GM18505 (cell line): ENCODE results near the gene SULT1A2.
"Not testable (repeated sequence)": the region's sequence is repeated elsewhere in the genome, so short reads cannot be mapped to it uniquely, and the experiment has no call there.

Experiments
- ATAC-seq: cut with Tn5 transposase; IDR thresholded peaks from one replicate; pipeline ENCODE4 v1.9.1; 2021; ENCODE audit not compliant: unreplicated experiment
- POLR2A ChIP-seq: IDR thresholded peaks from 4 replicates; pipeline ENCODE4 v1.6.1; 2011; ENCODE audit warnings: borderline replicate concordance; ENCODE audit not compliant: insufficient read depth, insufficient read length; ENCODE audit errors: extremely low read depth

Gene SULT1A2

DNA sequence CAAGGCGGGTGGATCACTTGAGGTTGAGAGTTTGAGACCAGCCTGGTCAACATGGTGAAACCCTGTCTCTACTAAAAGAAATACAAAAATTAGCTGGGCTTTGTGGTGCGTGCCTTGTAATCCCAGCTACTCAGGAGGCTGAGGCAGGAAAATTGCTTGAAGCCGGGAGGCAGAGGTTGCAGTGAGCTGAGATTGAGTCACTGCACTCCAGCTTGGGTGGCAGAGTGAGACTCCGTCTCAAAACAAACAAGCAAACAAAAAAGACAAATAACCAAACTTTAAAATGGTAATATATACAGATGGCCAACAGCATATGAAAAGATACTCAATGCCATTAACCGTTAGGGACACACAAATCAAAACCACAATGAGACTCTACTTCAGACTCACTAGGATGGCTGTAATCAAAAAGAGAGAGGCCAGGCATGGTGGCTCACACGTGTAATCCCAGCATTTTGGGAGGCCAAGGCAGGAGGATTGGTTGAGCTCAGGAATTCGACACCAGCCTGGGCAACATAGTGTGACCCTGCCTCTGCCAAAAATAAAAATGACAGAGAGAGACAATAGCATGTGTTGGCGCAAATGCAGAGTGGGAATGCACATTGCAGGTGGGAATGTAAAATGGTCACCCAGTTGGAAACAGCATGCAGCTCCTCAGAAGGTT, 21.3 kb downstream of the SULT1A2 start:
- no peak for TF ChIP-seq POLR2A
- ATAC-seq, result no peak

GRCh38 chr16:28574925-28575324, 21.9 kb downstream of the SULT1A2 start:
- no peak for TF ChIP-seq POLR2A

DNA sequence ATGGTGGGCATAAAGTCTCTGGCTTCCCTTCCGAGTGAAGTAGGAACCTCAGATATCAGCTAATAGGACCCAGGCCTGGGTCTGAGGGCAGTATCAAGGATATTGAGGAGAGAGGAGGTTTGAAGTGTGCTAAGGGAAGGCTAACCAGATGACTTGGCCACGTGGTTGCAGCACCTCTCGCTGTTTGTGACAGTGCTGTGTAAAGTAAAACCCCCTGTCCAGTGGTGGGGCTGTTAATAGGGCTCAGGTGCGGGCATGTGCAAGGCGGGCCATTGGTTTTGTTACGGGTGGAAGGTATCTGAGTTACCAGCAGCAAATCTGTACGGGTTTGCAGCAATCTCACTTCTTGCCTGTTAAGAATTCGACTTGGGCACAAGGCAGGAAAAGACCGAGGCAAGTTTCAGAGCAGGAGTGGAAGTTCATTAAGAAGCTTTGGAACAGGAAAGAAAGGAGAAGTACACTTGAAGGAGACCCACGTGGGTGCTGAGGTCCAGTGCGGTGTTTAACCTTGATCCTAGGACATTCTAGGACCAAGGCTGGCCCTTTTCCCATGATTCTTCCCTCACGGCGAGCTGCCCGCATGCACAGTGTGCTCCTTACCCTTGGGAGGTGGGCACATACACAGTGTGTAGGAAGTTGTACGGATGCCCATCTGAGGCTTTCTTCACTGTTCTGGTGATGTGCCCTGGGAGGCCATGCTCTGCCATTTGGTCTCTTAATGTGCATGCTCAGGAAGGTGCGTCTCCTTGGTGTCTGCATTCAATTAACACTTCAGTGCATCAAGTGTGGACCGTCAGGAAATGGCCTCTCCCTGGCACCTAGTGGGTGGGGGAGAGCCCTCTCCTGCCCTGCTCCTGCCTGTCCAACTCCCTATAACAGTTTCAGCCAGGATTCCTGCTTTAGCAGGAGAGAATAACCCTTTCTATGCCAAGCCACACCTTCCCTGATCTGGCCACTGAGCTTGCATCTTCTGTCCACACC, 22.8 kb downstream of the SULT1A2 start:
- ATAC-seq, result no peak
- TF ChIP-seq POLR2A, result no peak

More at GRCh38 chr16:28574925-28575324, 21.9 kb downstream of the SULT1A2 start:
- no peak for ATAC-seq

- no peak for ATAC-seq
- no peak for TF ChIP-seq POLR2A
Observed at GRCh38 chr16:28572696-28573510, 23.9 kb downstream of the SULT1A2 start.

DNA sequence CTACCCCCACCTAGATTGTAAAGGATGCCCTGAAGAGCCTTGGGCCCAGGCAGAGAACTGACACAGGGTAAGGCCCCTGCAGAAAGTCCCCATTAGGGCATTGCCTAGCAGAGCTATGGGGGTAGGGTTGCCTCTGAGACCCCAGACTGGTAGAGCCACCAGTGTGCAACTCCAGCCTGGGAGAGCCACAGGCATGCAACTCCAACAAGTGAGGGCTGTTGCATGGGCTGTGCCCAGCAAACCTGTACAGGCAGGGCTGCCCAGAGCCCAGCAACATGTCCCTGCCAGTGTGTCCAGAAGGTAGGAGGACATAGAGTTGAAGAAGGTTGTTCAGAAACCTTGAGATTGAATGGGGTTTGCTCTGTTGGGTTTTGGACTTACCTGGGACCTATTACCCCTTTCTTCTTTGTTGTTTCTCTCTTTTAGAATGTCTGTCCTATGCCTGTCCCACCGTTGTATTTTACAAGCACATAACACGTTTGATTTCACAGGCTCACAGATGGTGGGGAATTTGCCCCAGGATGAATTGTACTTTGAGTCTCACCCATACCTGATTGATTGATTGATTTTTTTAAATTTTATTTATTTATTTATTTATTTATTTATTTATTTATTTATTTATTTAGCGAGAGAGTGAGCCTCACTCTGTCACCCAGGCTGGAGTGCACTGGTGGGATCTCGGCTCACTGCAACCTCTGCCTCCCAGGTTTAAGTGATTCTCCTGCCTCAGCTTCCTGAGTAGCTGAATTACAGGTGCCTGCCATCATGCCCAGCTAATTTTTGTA, 26.7 kb downstream of the SULT1A2 start:
- ATAC-seq, result no peak
- no peak for TF ChIP-seq POLR2A

DNA sequence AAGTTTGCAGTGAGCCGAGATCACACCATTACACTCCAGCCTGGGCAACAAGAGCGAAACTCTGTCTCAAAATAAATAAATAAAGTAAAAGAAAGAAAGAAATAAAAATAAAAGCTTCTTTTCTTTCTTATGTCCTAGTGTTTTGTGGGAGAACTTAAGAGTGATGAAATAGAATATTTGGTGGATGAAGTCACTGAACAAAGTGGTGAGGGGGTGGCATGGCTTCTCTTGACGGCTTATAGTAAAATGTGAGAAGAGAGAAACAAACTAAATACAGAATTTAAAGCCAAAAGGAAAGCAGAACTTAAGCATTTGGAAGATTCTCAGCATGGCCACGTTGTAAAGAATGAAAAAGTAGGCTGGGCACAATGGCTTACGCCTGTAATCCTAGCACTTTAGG, 27.8 kb downstream of the SULT1A2 start:
- TF ChIP-seq POLR2A, result no peak
- no peak for ATAC-seq

DNA sequence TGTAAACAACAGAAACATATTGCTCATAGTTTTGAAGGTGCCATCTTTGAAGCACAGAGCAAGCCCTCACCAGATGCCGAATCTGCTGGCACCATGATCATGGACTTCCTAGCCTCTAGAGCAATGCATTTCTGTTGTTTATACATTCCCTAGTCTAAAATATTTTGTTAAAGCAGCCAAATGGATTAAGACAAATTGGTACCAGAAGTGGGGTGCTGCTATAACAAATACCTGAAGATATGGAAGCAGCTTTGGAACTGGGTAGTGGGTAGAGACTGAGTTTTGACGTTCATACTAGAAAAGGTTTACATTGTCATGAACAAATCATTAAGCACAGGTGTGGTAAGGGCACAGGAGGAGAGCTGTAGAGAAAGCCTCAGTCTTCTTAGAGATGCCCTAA, 29.6 kb downstream of the SULT1A2 start:
- ATAC-seq, result no peak
- no peak for TF ChIP-seq POLR2A

DNA sequence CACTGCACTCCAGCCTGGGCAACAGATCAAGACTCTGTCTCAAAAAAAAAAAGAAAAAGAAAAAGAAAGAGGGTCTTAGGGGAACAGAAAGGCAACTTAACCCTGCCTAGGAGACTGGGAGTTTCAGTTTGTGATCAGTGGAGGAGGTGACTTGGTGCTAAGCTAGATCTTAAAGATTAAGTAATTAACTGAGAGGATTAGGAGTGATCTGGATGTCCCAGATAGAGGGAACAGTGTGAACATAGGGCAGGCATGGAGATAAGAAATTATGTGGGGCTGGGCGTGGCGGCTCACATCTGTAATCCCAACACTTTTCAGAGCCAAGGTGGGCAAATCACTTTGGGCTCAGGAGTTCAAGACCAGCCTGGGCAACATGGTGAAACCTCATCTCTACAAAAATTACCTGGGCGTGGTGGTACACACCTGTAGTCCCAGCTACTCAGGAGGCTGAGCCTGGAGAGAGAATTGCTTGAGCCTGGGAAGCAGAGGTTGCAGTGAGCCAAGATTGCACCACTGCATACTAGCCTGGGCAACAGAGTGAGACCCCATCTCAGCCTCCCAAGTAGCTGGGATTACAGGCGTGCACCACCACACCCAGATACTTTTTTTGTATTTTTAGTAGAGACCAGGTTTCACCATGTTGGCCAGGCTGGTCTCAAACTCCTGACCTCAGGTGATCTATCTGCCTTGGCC, 30.5 kb downstream of the SULT1A2 start:
- ATAC-seq, result not testable (repeated sequence)

DNA sequence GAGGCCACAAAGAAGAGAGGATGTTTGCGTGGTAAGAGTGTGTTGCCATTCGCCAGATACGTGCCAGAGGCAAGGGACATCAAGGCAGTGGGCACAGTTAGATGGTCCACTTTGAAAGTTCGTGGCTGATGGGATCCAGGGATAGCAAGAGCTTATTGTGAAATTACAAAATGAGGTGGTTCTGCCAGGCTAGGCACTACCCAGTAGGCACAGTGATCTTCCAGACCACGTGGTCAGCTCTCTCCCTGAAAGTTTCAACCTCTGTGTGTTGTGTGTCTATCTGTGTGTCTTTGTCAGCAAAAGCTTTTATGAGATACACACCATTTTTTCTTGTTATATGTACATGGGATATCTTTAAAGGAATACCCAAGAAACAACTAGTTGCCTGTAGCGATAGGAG, 33.6 kb downstream of the SULT1A2 start:
- ATAC-seq, result no peak
- no peak for TF ChIP-seq POLR2A

GRCh38 chr16:28562199-28562598, 34.7 kb downstream of the SULT1A2 start:
- no peak for TF ChIP-seq POLR2A
- ATAC-seq, result no peak

- no peak for ATAC-seq
- TF ChIP-seq POLR2A, result no peak
Observed at GRCh38 chr16:28561557-28562187, 35.2 kb downstream of the SULT1A2 start.

- no peak for TF ChIP-seq POLR2A
Observed at GRCh38 chr16:28558456-28558855, 38.4 kb downstream of the SULT1A2 start.

More at GRCh38 chr16:28558456-28558855, 38.4 kb downstream of the SULT1A2 start:
- ATAC-seq, result no peak
